ENCODE data around the gene OCRL. TPM values are rescaled to one million over a fixed set of nuclear protein-coding genes. Genes with fewer than 3 reads are reported as not detected.

OCRL gene
- total and polyA plus RNA-seq, 4 donors, result 3.1 to 13.1 (median 5.7) TPM

- TF ChIP-seq ATF3 (IDR thresholded peaks at IDR 0.05) (no peak), MAX (IDR thresholded peaks at IDR 0.05) (no peak), FOXA2 (IDR thresholded peaks at IDR 0.05) (no peak)
These were observed 46.4 kb downstream of the OCRL start (continued) for GRCh38 chrX:129586446-129586845.

- no peaks in the 10 kb centered on the region for H3K27me3 ChIP-seq (ENCODE audit: control insufficient read depth in 4 of 4, insufficient read depth in 4 of 4, low read length in 3 of 4)
- no peak overlapping the region for H3K4me3 ChIP-seq (ENCODE audit: low read depth in 1 of 3, low read length in 3 of 3)
- H3K27ac ChIP-seq (ENCODE audit: low read depth in 1 of 2, low read length in 2 of 2), result no peak overlapping the region
- 94% methylated on average over 4 of the region's 4 CpGs for WGBS
- no peaks in the 10 kb centered on the region for H3K9me3 ChIP-seq (ENCODE audit: control insufficient read depth in 4 of 4, low read length in 3 of 4)
- no peak for DNase-seq (ENCODE audit: low spot score)
- H3K4me1 ChIP-seq (ENCODE audit: control insufficient read depth in 4 of 4, insufficient read depth in 4 of 4, low read length in 3 of 4), result no peaks in the 10 kb centered on the region
- TF ChIP-seq NR2F2 (IDR thresholded peaks at IDR 0.05) (no peak), FOXA1 (IDR thresholded peaks at IDR 0.05) (no peak), REST (IDR thresholded peaks at IDR 0.05) (no peak), MAX (IDR thresholded peaks at IDR 0.05) (no peak), HNF4G (IDR thresholded peaks at IDR 0.05) (no peak), RAD21 (IDR thresholded peaks at IDR 0.05) (no peak), GABPA (IDR thresholded peaks at IDR 0.05 in 1 of 2, conservative IDR thresholded peaks at IDR 0.05 in 1 of 2) (no peak), CTCF (IDR thresholded peaks at IDR 0.05; ENCODE audit: low read depth, low read length, missing input control) (no peak), TAF1 (conservative IDR thresholded peaks at IDR 0.05) (no peak), ZBTB33 (IDR thresholded peaks at IDR 0.05) (no peak), HNF4A (conservative IDR thresholded peaks at IDR 0.05) (no peak), EGR1 (IDR thresholded peaks at IDR 0.05; ENCODE audit: low read depth in 2 of 2) (no peak)
- no peak overlapping the region for H3K9ac ChIP-seq (ENCODE audit: low read depth in 1 of 2, low read length in 2 of 2)
- H3K36me3 ChIP-seq (ENCODE audit: control insufficient read depth in 4 of 4, insufficient read depth in 3 of 4, low read depth in 1 of 4, low read length in 3 of 4), result peaks cover 7 to 36% (median 26%) of the 10 kb centered on the region in 4 donors
These were observed 50.5 kb downstream of the OCRL start for GRCh38 chrX:129590596-129590995.
